Right cardiac atrium (tissue), 5 donors: ENCODE data around the gene EEFSEC. TPM values are rescaled to one million over a fixed set of nuclear protein-coding genes. Genes with fewer than 3 reads are reported as not detected.

Experiments used
- ATAC-seq, 2 donors: fragments of 200-7000 bp; cut with Tn5 transposase; one replicate each; pipeline versions ENCODE4 v1.8.0 to v1.9.1; 2020; ENCODE audit warnings: moderate library complexity in 2 of 2, mild to moderate bottlenecking in 1 of 2
- DNase-seq, 3 donors: peaks; one replicate each; pipeline ENCODE4 v3.0.0-alpha.2; 2020
- H3K27ac ChIP-seq: one replicate; pipeline ENCODE4 v1.5.1; 2013; ENCODE audit warnings: mild to moderate bottlenecking, low read length, control low read depth, moderate library complexity
- H3K27me3 ChIP-seq: one replicate; pipeline ENCODE4 v1.6.1; 2013; ENCODE audit not compliant: control insufficient read depth, insufficient read depth
- H3K4me1 ChIP-seq: one replicate; pipeline ENCODE4 v1.6.1; 2013; ENCODE audit warnings: low read length; ENCODE audit not compliant: control insufficient read depth, insufficient read depth
- H3K4me3 ChIP-seq: one replicate; pipeline ENCODE4 v1.5.1; 2013; ENCODE audit warnings: low read length, control low read depth
- H3K9me3 ChIP-seq: one replicate; pipeline ENCODE4 v1.6.1; 2013; ENCODE audit warnings: low read length; ENCODE audit not compliant: control insufficient read depth
- WGBS: extraction: QIAGEN DNeasy Blood & Tissue Kit; methylation state at CpG from one replicate; pipeline ENCODE4 v1.1.7; 2013; 5-methylcytosine and 5-hydroxymethylcytosine counted together
- intact Hi-C, 4 donors: fragments of 100-400 bp; cut with DNase I; formaldehyde crosslinking; loops; one replicate each; pipeline versions ENCODE4 v1.11.0 to v1.14.0; 2022 to 2023
- polyA plus RNA-seq: library from polyadenylated mRNA; stranded (reverse); fragments of 200-250 nt; gene quantifications from one replicate; pipeline ENCODE4 v1.2.3, GENCODE V29; 2013
- total RNA-seq, 4 donors: library from RNA; stranded (reverse); fragmentation: NEBNext Ultra II Directional; extraction: Animal tissue kit (Norgen Biotek cat#: 25700); gene quantifications; one replicate each; pipeline ENCODE4 v1.2.1, GENCODE V29; 2021
- donor health status: healthy with polysubstance abuse.
- donor health status: DM: no; HTN: yes; CAD: no.
- donor health status: DM: no; HTN: no; CAD: no.
- donor health status: DM: no; HTN: yes; CAD: no; lungs with severe emphysema.
- donor health status: DM: yes; HTN: yes; CAD: no.

EEFSEC gene
- total and polyA plus RNA-seq, 5 donors, result 14.7 to 17.6 (median 15.6) TPM

DNA sequence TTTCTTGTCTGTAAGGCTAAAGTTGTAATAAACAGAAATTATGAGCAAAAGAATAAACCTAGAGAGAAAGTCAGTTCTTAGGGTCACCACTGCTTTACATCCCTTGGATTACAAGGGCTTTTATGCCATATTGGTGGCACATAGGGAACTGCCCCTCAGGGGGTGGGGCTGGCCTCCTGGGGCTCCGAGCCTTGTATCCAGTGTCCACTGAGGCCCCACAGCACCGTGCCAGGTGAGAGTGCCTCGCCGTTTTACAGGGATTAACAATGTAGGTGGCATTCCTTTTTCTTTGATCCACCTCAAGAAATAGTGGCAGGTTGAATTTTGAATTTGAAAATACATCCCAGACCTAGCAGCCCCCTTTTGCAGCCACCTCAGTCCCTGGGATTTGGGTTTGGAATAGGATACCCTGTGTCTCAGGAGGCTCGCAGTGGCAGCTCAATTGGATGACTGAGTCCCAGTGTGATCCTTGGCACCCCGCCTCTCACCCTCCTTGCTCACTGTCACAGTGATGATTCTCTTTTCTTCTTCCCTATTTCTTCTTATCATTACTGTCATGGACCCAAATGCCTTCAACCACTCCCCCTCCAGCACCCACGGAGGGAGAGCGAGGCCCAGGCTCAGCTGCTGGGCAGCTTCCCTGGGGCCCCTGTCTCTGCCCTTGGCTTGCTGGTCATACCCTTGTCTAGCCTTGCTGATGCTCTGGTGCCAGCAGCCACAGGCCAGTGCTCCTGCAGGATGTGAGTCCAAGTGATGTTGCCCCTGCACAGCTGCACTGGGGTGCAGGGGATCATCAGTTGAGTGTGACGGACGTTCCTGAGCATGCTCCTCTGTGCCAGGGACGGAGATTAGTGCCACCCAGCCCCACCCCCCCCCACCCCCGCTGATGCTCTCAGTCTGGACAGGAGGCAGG is 175.5 kb downstream of the EEFSEC start:
- no peak overlapping the region for H3K4me3 ChIP-seq
- intact Hi-C loops, result loop anchor here in 1 of 4 donors (10.0 kb wide), 1 partner anchor 154 kb away; no protein-coding TSS in a partner anchor
- H3K4me1 ChIP-seq, result no peaks in the 10 kb centered on the region
- H3K27me3 ChIP-seq, result no peaks in the 10 kb centered on the region
- H3K27ac ChIP-seq, result no peak overlapping the region
- ATAC-seq, result no peak
- DNase-seq, result no peak
- whole genome bisulfite sequencing, result 93% methylated on average over 12 of the region's 12 CpGs
- no peaks in the 10 kb centered on the region for H3K9me3 ChIP-seq

DNA sequence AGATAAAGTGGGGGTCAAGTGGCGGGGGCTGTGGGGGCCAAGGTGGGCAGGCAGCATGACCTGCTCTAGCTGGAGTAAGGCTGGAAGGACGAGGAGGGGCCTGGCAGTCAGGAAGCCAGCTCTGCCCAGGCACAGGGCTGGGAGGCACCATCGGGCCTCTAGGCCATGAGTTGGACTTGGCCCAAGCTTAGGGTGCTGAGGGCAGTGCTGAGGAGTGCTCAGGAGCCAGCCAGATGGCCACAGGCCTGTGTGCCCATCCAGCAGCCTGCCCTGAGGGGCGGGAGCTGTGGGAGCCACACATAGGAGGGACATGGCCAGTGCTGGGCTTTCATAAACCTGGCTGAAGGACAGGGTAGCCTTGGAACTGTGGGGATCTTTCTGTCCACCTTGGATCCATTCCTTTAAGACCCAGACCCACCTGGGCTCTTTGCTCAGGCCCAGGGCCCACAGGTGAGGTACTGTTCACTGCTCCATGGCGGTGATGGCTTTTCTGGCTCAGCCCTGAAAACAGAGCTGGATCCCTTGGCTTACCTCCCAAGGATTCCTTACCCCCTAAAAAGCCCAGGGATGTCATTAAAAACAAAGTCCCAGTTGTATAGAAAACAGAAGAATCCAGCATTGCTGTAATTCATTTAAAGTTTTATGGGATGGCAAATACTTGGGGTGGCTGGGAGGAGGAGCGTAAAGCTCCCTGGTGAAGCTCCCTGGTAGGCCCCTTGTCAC is 176.4 kb downstream of the EEFSEC start:
- Histone ChIP-seq H3K9me3 (no peaks in the 10 kb centered on the region), H3K27me3 (no peaks in the 10 kb centered on the region), H3K27ac (no peak overlapping the region), H3K4me3 (no peak overlapping the region), H3K4me1 (no peaks in the 10 kb centered on the region)
- DNase-seq (no peak), ATAC-seq (no peak)
- 92% methylated on average over 6 of the region's 6 CpGs for WGBS
- intact Hi-C loops, result loop anchor here in 1 of 4 donors (10.0 kb wide), 1 partner anchor 155 kb away; no protein-coding TSS in a partner anchor

DNA sequence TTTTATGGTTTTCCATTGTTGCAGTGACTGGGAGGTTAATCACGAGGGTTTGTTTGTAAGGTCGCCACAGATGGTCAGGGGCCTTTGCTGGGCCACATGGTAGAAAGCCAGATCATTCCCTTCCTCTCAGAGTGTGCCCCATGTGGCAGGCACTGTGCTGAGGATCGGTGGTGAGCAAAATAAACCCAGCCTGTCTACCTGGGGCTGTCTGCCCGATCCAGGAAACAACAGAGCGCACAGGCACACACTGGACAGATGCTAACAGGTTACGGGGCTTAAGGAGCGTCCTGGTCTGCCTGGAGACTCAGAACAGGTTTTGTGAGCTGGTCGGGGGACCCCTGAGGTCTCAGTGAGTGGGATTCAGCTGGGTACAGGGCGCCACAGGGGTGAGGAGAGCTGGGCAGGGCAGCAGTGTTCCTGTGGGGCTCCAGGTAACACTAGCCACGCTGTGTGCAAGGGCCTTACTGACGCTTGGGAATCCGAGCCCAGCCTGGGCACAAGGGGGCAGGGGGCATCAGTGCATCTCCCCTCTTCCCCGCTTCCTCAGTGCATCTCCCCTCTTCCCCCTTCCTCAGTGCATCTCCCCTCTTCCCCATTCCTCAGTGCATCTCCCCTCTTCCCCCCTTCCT is 177.0 kb downstream of the EEFSEC start:
- WGBS, result 93% methylated on average over 13 of the region's 13 CpGs
- no peak for DNase-seq

DNA sequence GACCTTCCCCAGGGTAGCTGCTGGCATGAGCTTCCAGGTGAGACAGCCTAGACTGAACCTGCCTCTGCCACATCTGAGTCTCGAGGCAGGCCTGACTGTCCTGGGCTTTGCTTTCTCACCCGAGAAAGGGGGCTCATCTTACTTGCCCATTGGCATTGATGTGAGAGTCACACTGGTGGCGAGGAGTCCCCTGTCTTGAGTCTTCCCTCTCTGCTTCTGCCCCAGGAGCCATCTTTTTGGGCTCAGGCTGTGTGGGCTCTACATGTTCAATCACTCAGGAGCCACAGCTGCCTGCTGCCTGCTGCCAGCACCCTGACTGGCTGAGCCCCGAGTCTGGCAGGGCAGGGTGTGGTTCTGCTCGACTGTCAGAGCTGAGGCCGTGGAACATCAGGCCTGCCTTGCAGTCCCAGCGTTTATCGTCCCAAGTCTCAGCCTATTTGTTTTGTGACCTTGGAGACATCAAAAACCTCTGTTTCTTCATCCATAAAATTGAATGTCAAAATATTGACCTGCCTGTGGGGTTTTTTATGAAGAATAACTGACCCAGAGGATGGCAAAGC is 180.9 kb downstream of the EEFSEC start:
- WGBS, result 88% methylated on average over 8 of the region's 8 CpGs
- no peaks in the 10 kb centered on the region for H3K4me1 ChIP-seq
- ATAC-seq (no peak), DNase-seq (no peak)
- intact Hi-C loops, result no loop called here
- no peaks in the 10 kb centered on the region for H3K27me3 ChIP-seq
- H3K4me3 ChIP-seq, result no peak overlapping the region
- H3K27ac ChIP-seq, result no peak overlapping the region
- H3K9me3 ChIP-seq, result no peaks in the 10 kb centered on the region

More for the DNA sequence above, 177.0 kb downstream of the EEFSEC start:
- Histone ChIP-seq H3K9me3 (no peaks in the 10 kb centered on the region), H3K4me3 (no peak overlapping the region), H3K27me3 (no peaks in the 10 kb centered on the region), H3K4me1 (no peaks in the 10 kb centered on the region), H3K27ac (no peak overlapping the region)
- ATAC-seq, result no peak
- intact Hi-C loops, result no loop called here

DNA sequence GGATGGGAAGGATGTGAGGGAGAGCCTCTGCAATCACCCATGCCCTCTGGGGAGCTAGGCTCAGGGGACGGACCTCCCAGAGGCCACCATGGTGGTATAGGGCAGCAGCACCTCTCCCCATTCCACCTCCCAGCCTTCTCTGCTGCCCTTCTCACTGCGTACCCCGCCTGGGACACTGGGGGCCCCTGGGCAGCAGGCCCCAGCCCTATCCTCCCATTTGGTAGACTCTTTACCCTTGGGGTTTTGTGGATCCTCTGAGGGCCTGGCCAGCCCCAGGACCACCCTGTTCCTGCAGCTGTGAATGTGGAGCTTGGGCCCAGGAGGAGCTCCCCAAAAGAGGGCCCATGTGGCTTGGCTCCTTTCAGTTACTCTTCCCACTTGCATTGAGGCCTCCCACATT is 181.5 kb downstream of the EEFSEC start:
- intact Hi-C loops, result no loop called here
- no peaks in the 10 kb centered on the region for H3K9me3 ChIP-seq
- H3K4me3 ChIP-seq, result no peak overlapping the region
- no peaks in the 10 kb centered on the region for H3K27me3 ChIP-seq
- ATAC-seq, result no peak
- H3K27ac ChIP-seq, result no peak overlapping the region
- 98% methylated on average over 3 of the region's 3 CpGs for WGBS
- H3K4me1 ChIP-seq, result no peaks in the 10 kb centered on the region
- DNase-seq, result no peak

DNA sequence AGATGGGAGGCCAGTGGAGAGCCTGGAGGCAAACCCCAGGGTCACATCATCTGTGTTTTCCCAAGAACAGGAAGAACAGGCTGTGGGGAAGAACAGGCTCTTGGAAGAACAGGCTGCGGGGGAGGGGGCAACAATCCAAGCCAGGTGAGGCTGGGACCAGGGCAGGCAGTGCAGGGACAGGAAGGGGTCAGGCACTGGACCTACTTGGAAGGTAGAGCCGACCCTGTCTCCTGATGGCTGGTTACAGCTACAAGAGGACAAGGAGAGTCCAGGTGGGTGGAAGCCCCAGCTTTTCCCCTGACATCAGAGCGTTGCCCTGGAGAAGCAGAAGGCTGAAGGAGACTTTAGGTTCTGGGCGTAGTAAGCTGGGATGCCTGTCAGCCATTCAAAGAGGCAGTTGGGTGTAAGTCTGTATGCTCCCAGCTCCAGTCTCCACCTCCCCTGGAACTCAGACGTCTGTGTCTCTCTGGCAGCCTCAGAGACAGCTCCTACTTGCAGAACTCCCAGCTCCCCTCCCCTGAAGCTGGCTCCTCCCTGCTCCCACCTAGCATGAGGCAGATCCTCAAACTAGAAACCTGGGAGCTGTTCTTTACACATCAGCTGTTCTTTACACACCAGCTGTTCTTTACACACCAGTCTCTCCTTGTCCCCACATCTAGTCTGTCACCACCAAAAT is 182.5 kb downstream of the EEFSEC start:
- Histone ChIP-seq H3K4me1 (no peaks in the 10 kb centered on the region), H3K4me3 (no peak overlapping the region), H3K9me3 (no peaks in the 10 kb centered on the region), H3K27me3 (no peaks in the 10 kb centered on the region), H3K27ac (no peak overlapping the region)
- DNase-seq, result no peak
- WGBS, result 68% methylated on average over 5 of the region's 5 CpGs
- ATAC-seq, result no peak
- intact Hi-C loops, result no loop called here

DNA sequence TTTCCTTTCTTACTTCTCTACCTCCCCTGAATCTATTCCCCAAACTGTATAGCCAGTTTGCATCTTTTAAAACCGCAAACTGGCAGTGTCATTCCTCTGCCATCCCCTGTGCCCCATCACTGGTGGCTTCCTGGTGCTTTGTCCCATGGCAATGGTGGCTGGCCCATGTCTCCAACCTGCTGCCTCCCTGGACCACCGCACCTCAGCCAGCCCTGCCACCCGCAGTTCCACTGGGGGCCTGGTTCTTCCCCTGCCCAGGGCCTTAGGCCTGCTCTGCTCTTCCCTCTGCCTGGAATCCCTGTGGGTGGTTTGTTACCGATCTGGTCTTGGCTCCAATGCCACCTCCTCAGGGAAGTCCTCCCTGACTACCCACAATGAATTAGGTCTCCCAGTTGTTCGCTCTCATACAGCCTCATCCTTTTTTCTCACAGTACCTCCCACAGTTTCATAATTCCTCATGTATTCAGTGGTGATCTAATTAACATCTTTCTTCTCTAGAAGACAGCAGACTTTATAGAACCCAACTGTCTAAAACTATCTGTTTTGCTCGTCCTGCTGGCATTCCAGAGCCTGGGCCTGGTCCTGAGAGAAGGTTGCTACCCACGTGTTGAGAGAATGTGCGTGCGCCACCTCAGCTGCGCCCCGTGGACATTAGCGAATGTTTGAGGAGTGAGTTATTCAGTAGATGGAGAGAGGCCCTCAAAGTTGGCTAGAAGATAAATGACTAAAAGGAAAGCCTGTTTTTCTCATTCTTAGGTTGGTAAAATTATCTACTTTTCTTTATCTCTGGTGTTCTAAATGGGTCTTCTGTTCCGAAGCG is 183.3 kb downstream of the EEFSEC start:
- Histone ChIP-seq H3K27ac (no peak overlapping the region), H3K27me3 (no peaks in the 10 kb centered on the region), H3K9me3 (no peaks in the 10 kb centered on the region), H3K4me3 (no peak overlapping the region), H3K4me1 (no peaks in the 10 kb centered on the region)
- ATAC-seq (no peak), DNase-seq (no peak)
- intact Hi-C loops, result no loop called here
- WGBS, result 92% methylated on average over 14 of the region's 14 CpGs

DNA sequence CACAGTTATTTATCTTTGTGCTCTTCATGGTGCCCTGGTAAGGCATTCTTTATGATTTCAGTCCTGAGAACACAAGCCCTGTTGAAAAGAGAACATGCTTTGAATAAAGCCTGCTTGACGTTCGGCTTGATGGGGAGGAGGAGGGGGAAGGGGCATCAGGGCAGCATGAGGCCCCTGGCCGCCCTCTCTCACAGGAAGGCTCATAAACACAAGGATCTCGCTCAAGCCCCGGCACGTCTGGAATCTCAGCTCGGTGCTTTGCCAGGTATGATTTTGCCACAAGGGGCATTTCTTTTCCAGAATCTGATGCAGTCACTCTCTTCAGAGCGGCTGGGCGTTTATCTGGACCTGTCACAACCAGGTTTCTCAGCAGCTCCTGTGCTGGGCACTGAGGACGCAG is 184.0 kb downstream of the EEFSEC start:
- H3K27me3 ChIP-seq, result no peaks in the 10 kb centered on the region
- H3K9me3 ChIP-seq, result no peaks in the 10 kb centered on the region
- no peaks in the 10 kb centered on the region for H3K4me1 ChIP-seq
- 85% methylated on average over 10 of the region's 10 CpGs for WGBS
- no peak for DNase-seq
- no peak for ATAC-seq
- intact Hi-C loops, result no loop called here
- no peak overlapping the region for H3K27ac ChIP-seq
- no peak overlapping the region for H3K4me3 ChIP-seq

DNA sequence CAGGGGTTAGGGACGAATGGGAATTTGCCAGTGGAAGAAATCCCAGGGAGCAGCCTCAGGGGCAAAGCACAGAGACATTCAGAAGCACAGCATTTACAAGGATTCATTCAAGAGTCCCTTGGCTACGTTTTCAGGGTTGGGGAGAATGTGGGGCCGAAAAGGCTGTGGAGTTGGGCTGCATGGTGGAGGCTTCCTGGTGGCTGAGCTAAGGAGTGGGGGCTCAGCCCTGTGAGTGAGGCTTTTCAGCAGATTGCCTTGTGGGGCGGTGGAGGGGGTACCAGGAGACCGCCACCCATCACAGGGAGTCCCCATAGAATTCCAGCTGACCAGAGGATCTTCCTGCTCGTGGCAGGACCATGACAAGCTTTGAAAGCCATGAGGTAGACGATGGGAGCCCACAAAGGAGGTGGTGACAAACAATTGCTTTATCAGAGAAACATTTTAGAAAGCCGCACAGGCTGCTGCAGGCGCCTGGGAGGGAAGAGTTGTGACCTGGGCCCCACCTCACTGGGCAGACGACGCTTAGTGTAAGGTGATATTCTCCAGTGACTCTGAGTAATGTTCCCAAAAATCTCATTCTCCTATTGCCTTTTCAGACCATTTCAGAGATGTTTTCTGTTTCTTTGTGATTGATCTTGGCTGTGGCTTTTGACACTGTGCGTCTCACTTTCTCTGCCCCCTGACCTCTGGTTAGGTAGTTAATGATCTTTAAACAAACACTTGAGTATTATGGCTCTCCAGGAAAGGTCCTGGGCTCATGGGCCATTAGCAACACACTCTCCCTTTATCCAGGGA is 185.5 kb downstream of the EEFSEC start:
- Histone ChIP-seq H3K27ac (no peak overlapping the region), H3K27me3 (no peaks in the 10 kb centered on the region), H3K9me3 (no peaks in the 10 kb centered on the region), H3K4me1 (no peaks in the 10 kb centered on the region), H3K4me3 (no peak overlapping the region)
- ATAC-seq, result no peak
- 82% methylated on average over 12 of the region's 12 CpGs for WGBS
- no peak for DNase-seq
- intact Hi-C loops, result no loop called here
